GM12878 (cell line): ENCODE data around the gene EN1. TPM values are rescaled to one million over a fixed set of nuclear protein-coding genes. Genes with fewer than 3 reads are reported as not detected.

ENCODE experiments used
- ATAC-seq: fragments of 200-7000 bp; cut with Tn5 transposase; 3 replicates; pipeline ENCODE4 v1.9.1; 2020; ENCODE audit warnings: mild to moderate bottlenecking, moderate library complexity
- BruUV-seq: library from RNA; stranded (reverse); fragments of 400-500 nt; replicated peaks from 2 replicates; lab custom pipeline; 2021; lab: Mats Ljungman, UMichigan
- CTCF ChIA-PET: fragments of 300-600 bp; sonication (Branson Sonifier 250); formaldehyde crosslinking; extraction: SDS; loops from one replicate; lab custom pipeline; 2021; ENCODE audit warnings: inconsistent platforms; lab: Yijun Ruan, JAX
- POLR2A ChIA-PET: fragments of 350-600 bp; formaldehyde crosslinking; extraction: SDS; loops from one replicate; lab custom pipeline; 2021; ENCODE audit warnings: inconsistent platforms; lab: Charles Lee
- RAD21 ChIA-PET: fragments of 300-600 bp; sonication (Branson Sonifier 250); formaldehyde crosslinking; loops from one replicate; lab custom pipeline; 2023; ENCODE audit warnings: antibody characterized with exemption; ENCODE audit not compliant: unreplicated experiment; lab: Charles Lee
- SMC1A ChIA-PET: fragments of 300-600 bp; sonication (Branson Sonifier 250); formaldehyde crosslinking; loops from one replicate; lab custom pipeline; 2023; ENCODE audit not compliant: unreplicated experiment, uncharacterized antibody; lab: Charles Lee
- DNase-seq: peaks from one replicate; pipeline ENCODE4 v3.0.0-alpha.2; 2011; ENCODE audit warnings: low read depth, low spot score
- FAIRE-seq: peaks from 3 replicates; lab custom pipeline; 2011; peaks lifted over from hg19 to GRCh38; lab: Jason Lieb, UNC
- H2AFZ ChIP-seq: 2 replicates; pipeline ENCODE4 v1.6.0; 2011; ENCODE audit warnings: low read depth, low read length, control low read depth; ENCODE audit not compliant: control insufficient read depth
- H3K27ac ChIP-seq: 2 replicates; pipeline ENCODE4 v1.5.1; 2011; ENCODE audit warnings: control low read depth; ENCODE audit not compliant: control insufficient read depth, insufficient read depth
- H3K27me3 ChIP-seq, 2 experiments: replicated peaks in 1 of 2; 2 replicates each; pipeline versions ENCODE4 v1.6.0 to v1.6.1; 2011; ENCODE audit warnings: low read length in 1 of 2; ENCODE audit not compliant: control insufficient read depth in 2 of 2, insufficient read depth in 2 of 2
- H3K36me3 ChIP-seq, 2 experiments: 2 replicates each; pipeline ENCODE4 v1.5.1; 2011; ENCODE audit warnings: low read length in 1 of 2; ENCODE audit not compliant: control insufficient read depth in 2 of 2, insufficient read depth in 2 of 2
- H3K4me1 ChIP-seq: 2 replicates; pipeline ENCODE4 v1.6.1; 2011; ENCODE audit warnings: mild to moderate bottlenecking, low read length, moderate library complexity, mixed read lengths; ENCODE audit not compliant: control insufficient read depth, insufficient read depth
- H3K4me2 ChIP-seq: 2 replicates; pipeline ENCODE4 v1.6.0; 2011; ENCODE audit warnings: control low read depth; ENCODE audit not compliant: control insufficient read depth, insufficient read depth
- H3K4me3 ChIP-seq: fragments of 200-600 bp; sonication (generic); 2 replicates; pipeline ENCODE4 v1.5.1; 2016
- H3K79me2 ChIP-seq: 2 replicates; pipeline ENCODE4 v1.6.0; 2011; ENCODE audit warnings: low read length; ENCODE audit not compliant: control insufficient read depth, insufficient read depth
- H3K9ac ChIP-seq: 2 replicates; pipeline ENCODE4 v1.8.0; 2011; ENCODE audit warnings: low read length, control low read depth, mixed read lengths; ENCODE audit not compliant: control insufficient read depth, insufficient read depth
- H3K9me3 ChIP-seq: replicated peaks from 3 replicates; pipeline ENCODE4 v1.5.1; 2011; ENCODE audit warnings: mild to moderate bottlenecking, low read length; ENCODE audit not compliant: control insufficient read depth, insufficient read depth
- H4K20me1 ChIP-seq: 2 replicates; pipeline ENCODE4 v1.6.0; 2011; ENCODE audit not compliant: control insufficient read depth, insufficient read depth
- EGR1 ChIP-seq, 2 experiments: IDR thresholded peaks; 1 replicate in 1 of 2; 2 replicates in 1 of 2; pipeline ENCODE4 v1.6.1; 2011 to 2012; ENCODE audit warnings: low read depth in 2 of 2, low read length in 2 of 2, borderline replicate concordance in 1 of 2, mild to moderate bottlenecking in 1 of 2, moderate library complexity in 1 of 2
- EZH2 ChIP-seq: IDR thresholded peaks from 2 replicates; pipeline ENCODE4 v1.6.1; 2012; ENCODE audit warnings: low read depth, mild to moderate bottlenecking, control low read depth, inconsistent platforms, low read length, borderline replicate concordance; ENCODE audit not compliant: control insufficient read depth
- MTA3 ChIP-seq: IDR thresholded peaks from 2 replicates; pipeline ENCODE4 v1.6.1; 2012; ENCODE audit warnings: low read length, inconsistent platforms, borderline replicate concordance
- MYB ChIP-seq: fragments of 150-350 bp; IDR thresholded peaks from 2 replicates; pipeline ENCODE4 v1.6.1; 2014; ENCODE audit warnings: mild to moderate bottlenecking, low read depth, low read length, borderline replicate concordance
- MYC ChIP-seq: IDR thresholded peaks from 2 replicates; pipeline ENCODE4 v1.6.1; 2011; ENCODE audit warnings: mild to moderate bottlenecking, low read length, moderate library complexity, inconsistent platforms; ENCODE audit not compliant: insufficient read depth, insufficient replicate concordance, insufficient read length, severe bottlenecking
- NBN ChIP-seq: fragments of 450-650 bp; IDR thresholded peaks from 2 replicates; pipeline ENCODE4 v1.6.1; 2016
- PAX8 ChIP-seq: fragments of 450-650 bp; IDR thresholded peaks from 2 replicates; pipeline ENCODE4 v1.6.1; 2017; ENCODE audit warnings: mild to moderate bottlenecking, moderate library complexity
- RAD51 ChIP-seq: fragments of 450-650 bp; IDR thresholded peaks from 2 replicates; pipeline ENCODE4 v1.6.1; 2016; ENCODE audit warnings: moderate library complexity, mild to moderate bottlenecking, inconsistent platforms
- SIX5 ChIP-seq: IDR thresholded peaks from 2 replicates; pipeline ENCODE4 v1.6.1; 2011; ENCODE audit warnings: mild to moderate bottlenecking, low read depth, low read length, moderate library complexity; ENCODE audit not compliant: severe bottlenecking
- SMARCA5 ChIP-seq: fragments of 450-650 bp; IDR thresholded peaks from 2 replicates; pipeline ENCODE4 v1.6.1; 2017; ENCODE audit warnings: mild to moderate bottlenecking
- SREBF2 ChIP-seq: IDR thresholded peaks from 2 replicates; pipeline ENCODE4 v1.6.1; 2012; ENCODE audit warnings: mild to moderate bottlenecking, low read length
- TCF12 ChIP-seq: IDR thresholded peaks from 2 replicates; pipeline ENCODE4 v1.6.1; 2011; ENCODE audit warnings: low read depth, mild to moderate bottlenecking, low read length
- YY1 ChIP-seq: IDR thresholded peaks from 2 replicates; pipeline ENCODE4 v1.6.1; 2011; ENCODE audit warnings: low read depth, mild to moderate bottlenecking, low read length
- ZNF207 ChIP-seq: fragments of 450-650 bp; IDR thresholded peaks from 2 replicates; pipeline ENCODE4 v1.6.1; 2014; ENCODE audit warnings: antibody characterized with exemption, mild to moderate bottlenecking, borderline replicate concordance
- ZNF217 ChIP-seq: fragments of 450-650 bp; IDR thresholded peaks from 2 replicates; pipeline ENCODE4 v1.6.1; 2017; ENCODE audit warnings: antibody characterized with exemption, mild to moderate bottlenecking
- WGBS: methylation state at CpG from one replicate; pipeline ENCODE4 v1.1.6; 2016; ENCODE audit warnings: low lambda C conversion rate; ENCODE audit not compliant: insufficient replicate concordance, insufficient coverage; ENCODE audit errors: missing lambda C conversion rate; 5-methylcytosine and 5-hydroxymethylcytosine counted together
- in situ Hi-C: fragments of 300-500 bp; cut with MboI; formaldehyde crosslinking; loops from 9 replicates; pipeline ENCODE4 v1.14.3; 2018; ENCODE audit warnings: mixed read lengths
- intact Hi-C: fragments of 100-400 bp; cut with micrococcal nuclease; formaldehyde crosslinking; loops from one replicate; pipeline ENCODE4 v1.14.2; 2022; ENCODE audit not compliant: unreplicated experiment
- polyA plus RNA-seq, 11 experiments: library from polyadenylated mRNA; depleted of rRNA in 4 of 11; unstranded in 6 of 11; stranded (reverse) in 5 of 11; fragments of >200 nt; fragmentation: Nextera tagmentation in 4 of 11; fragmentation: Illumina TruSeq in 1 of 11; extraction: Ambion mirVana in 4 of 11; extraction: Trizol in 1 of 11; gene quantifications; 1 replicate in 1 of 11; 2 replicates in 10 of 11; pipeline versions ENCODE4 v1.2.1 to v1.2.3, GENCODE V29; 2011 to 2016; ENCODE audit warnings: inconsistent platforms in 2 of 11, missing spikeins in 2 of 11, low read depth in 1 of 11
- total RNA-seq, 4 experiments: library from RNA; depleted of rRNA in 3 of 4; stranded (reverse); fragments of >200 nt in 3 of 4; fragmentation: Illumina TruSeq in 1 of 4; extraction: Trizol in 1 of 4; gene quantifications; 2 replicates each; pipeline versions ENCODE4 v1.2.1 to v1.2.3, GENCODE V29; 2013 to 2021
- TF ChIP-seq, protein P1 (sequence below): IDR thresholded peaks from 2 replicates; pipeline ENCODE4 v1.6.1; 2011; ENCODE audit warnings: low read depth, mild to moderate bottlenecking, low read length, moderate library complexity, borderline replicate concordance; ENCODE audit errors: extremely low read depth
- TF ChIP-seq, protein P2 (sequence below): fragments of 150-350 bp; IDR thresholded peaks from 2 replicates; pipeline ENCODE4 v1.6.1; 2014; ENCODE audit warnings: mild to moderate bottlenecking, low read depth, low read length
- TF ChIP-seq, protein P3 (sequence below): fragments of 450-650 bp; IDR thresholded peaks from 2 replicates; pipeline ENCODE4 v1.6.1; 2016; ENCODE audit warnings: mild to moderate bottlenecking

Gene EN1
- total and polyA plus RNA-seq, 10 of the 15 experiments (the other 5 are each of a cell fraction or from before 2014, with no cell fraction given) = not detected

DNA sequence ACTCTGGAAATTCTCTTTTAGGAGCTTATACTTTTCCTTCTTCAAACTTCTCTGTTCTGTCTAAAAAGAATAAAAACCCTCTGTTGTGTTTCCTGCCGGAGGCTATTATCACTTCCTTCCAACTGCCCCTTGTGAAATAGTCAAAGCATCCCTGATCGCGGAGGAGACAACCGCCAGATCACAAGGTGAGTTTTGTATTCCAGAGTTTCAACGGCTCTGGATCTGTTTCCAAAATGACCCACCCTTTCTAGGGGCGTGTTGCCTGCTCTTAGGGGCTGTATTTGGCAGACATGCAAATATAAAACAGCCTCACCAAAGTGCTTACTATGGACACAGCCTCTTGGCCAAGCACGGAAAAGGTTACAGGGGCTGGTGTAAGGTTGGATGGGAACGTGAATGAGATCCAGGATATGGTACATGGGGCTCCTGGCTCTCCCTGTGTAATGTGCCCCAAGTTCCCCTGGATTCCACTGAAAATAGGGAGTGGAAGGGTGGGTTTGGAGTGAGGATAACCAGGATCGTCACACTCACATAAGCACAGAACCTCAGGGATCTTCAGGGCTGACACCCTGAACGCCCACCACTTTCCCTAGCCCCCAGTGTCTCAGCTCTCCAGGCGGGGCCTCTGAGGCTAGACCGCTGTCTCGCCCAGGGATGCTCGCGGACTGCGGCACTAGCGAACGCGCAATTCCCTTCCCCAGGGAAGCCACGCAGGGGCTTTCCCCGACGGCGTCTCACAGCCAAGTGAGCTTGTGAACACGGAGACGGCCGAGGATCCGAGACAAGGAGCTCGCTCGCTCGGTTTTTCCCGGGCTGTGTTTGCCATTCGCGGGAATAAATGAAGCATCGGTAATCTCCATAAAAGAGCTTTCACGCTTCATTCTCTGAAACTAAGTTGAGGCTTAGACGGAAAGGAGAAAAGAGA lies 14.4 kb downstream of the EN1 start:
- DNase-seq (no peak), FAIRE-seq (no peak), ATAC-seq (no peak)
- POLR2A ChIA-PET = no interaction called here
- 17% methylated on average over 35 of the region's 36 CpGs for WGBS
- Histone ChIP-seq H3K4me1 (no peaks in the 10 kb centered on the region), H3K4me2 (no peak overlapping the region), H3K36me3 (no peaks in the 10 kb centered on the region), H3K9me3 (no peaks in the 10 kb centered on the region), H3K27me3 (peaks cover 6 to 20% of the 10 kb centered on the region in 2 experiments; a peak in 3 of 4 replicates), H3K9ac (no peak overlapping the region), H3K27ac (no peak overlapping the region), H3K4me3 (no peak overlapping the region), H3K79me2 (no peaks in the 10 kb centered on the region), H2AFZ (no peak overlapping the region), H4K20me1 (no peaks in the 10 kb centered on the region)
- RAD21 ChIA-PET = no interaction called here
- no TSS peak for BruUV-seq
- CTCF ChIA-PET = no interaction called here
- SMC1A ChIA-PET = no interaction called here
- in situ Hi-C loops = no loop called here
- intact Hi-C loops = no loop called here
- TF ChIP-seq MYC (no peak), RAD51 (no peak), SIX5 (no peak), TCF12 (no peak), SREBF2 (no peak), NBN (no peak), MTA3 (no peak), YY1 (no peak), ZNF217 (no peak), EZH2 (no peak), MYB (no peak), SMARCA5 (no peak), PAX8 (no peak), ZNF207 (no peak), EGR1 (IDR thresholded peaks at IDR 0.05; ENCODE audit: borderline replicate concordance in 1 of 2, low read depth in 2 of 2, low read length in 2 of 2) (no peak)
- TF ChIP-seq, protein P1, sequence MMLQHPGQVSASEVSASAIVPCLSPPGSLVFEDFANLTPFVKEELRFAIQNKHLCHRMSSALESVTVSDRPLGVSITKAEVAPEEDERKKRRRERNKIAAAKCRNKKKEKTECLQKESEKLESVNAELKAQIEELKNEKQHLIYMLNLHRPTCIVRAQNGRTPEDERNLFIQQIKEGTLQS = no peak
- TF ChIP-seq, protein P2, sequence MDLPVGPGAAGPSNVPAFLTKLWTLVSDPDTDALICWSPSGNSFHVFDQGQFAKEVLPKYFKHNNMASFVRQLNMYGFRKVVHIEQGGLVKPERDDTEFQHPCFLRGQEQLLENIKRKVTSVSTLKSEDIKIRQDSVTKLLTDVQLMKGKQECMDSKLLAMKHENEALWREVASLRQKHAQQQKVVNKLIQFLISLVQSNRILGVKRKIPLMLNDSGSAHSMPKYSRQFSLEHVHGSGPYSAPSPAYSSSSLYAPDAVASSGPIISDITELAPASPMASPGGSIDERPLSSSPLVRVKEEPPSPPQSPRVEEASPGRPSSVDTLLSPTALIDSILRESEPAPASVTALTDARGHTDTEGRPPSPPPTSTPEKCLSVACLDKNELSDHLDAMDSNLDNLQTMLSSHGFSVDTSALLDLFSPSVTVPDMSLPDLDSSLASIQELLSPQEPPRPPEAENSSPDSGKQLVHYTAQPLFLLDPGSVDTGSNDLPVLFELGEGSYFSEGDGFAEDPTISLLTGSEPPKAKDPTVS = no peak
- TF ChIP-seq, protein P3, sequence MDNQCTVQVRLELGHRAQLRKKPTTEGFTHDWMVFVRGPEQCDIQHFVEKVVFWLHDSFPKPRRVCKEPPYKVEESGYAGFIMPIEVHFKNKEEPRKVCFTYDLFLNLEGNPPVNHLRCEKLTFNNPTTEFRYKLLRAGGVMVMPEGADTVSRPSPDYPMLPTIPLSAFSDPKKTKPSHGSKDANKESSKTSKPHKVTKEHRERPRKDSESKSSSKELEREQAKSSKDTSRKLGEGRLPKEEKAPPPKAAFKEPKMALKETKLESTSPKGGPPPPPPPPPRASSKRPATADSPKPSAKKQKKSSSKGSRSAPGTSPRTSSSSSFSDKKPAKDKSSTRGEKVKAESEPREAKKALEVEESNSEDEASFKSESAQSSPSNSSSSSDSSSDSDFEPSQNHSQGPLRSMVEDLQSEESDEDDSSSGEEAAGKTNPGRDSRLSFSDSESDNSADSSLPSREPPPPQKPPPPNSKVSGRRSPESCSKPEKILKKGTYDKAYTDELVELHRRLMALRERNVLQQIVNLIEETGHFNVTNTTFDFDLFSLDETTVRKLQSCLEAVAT = no peak
